AG09309 (cell line): ENCODE measurements around the gene DGKD.

Experiments used
- DNase-seq: peaks from one replicate; pipeline ENCODE4 v3.0.0-alpha.2; 2010; ENCODE audit warnings: low read depth
- H3K4me3 ChIP-seq: 2 replicates; pipeline ENCODE4 v1.5.1; 2011; ENCODE audit warnings: mild to moderate bottlenecking, low read depth, low read length, moderate library complexity; ENCODE audit not compliant: control insufficient read depth
- CTCF ChIP-seq: IDR thresholded peaks from 2 replicates; pipeline ENCODE4 v1.5.1; 2011; ENCODE audit warnings: mild to moderate bottlenecking, low read depth, low read length, inconsistent platforms; ENCODE audit not compliant: insufficient read depth, control insufficient read depth; ENCODE audit errors: missing control alignments

The DGKD gene

GRCh38 chr2:233380132-233380895 is 26.0 kb downstream of the DGKD start:
- no peak for DNase-seq
- TF ChIP-seq CTCF: no peak
- H3K4me3 ChIP-seq: no peak overlapping the region

DNA sequence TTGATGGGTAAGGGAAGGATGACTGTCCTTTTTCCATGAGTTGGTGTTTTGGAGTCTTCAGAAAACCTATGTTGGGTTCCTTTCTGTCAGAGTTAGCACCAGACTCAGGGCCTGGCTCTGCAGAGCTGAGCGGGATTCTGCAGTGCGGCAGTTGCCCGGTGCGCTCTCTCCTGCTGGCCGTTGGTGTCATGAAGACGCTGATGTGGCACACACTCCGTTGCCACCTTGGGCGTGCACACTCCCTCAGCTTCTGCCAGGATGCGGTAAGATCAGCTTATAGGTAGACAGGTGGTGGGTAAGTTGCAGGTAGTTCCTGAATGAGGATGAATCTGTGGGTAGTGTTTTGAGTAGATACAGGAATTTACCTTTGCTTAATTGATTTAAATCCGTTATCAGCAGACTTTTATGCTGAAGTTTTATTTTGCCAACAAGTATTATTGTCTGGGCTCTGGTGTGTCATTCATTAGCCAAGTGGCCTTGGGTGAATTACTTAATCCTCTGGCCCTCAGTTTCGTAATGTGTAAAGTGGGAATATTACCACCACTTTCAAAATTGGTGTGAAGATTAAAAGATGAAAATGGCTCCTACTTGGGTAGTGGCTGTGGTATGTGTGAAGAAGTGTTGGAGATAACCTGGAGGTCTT is 26.8 kb downstream of the DGKD start:
- TF ChIP-seq CTCF: no peak
- DNase-seq: no peak
- H3K4me3 ChIP-seq: no peak overlapping the region

DNA sequence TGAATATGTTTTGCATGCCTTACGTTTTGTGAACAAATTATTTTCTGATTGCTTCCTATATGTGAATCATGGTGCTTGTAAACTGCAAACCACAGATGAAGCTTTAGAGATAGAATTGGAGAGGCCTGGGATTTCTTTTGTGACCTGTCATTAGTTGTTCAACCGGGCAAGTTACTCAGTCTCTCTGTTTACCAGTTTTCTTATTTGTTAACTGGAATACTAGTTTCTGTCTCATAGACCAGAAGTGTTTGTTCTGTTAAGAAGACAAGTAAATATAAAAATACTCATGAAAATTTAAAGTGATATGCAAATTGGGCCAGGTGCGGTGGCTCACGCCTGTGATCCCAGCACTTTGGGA is 27.3 kb downstream of the DGKD start:
- H3K4me3 ChIP-seq: no peak overlapping the region
- no peak for DNase-seq
- no peak for TF ChIP-seq CTCF

DNA sequence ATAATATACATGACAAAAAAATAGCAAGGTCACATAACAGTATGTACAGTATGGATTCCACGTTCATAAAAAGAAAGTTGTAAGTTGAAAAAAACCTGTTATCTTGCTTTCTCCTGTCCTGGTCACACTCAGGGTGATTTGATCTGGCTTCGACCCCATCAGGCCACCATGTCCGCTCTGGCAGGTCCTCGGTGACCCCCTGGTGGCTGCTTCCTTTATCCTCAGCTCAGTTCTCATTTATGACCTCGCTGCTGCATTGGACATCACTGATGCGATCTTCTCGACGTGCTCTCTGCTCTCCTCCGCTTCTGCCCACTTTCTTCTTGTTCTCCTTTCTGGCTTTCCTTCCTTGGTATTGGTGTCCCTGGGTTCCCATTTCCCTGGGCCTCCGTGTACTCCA is 29.7 kb downstream of the DGKD start:
- TF ChIP-seq CTCF: no peak

DNA sequence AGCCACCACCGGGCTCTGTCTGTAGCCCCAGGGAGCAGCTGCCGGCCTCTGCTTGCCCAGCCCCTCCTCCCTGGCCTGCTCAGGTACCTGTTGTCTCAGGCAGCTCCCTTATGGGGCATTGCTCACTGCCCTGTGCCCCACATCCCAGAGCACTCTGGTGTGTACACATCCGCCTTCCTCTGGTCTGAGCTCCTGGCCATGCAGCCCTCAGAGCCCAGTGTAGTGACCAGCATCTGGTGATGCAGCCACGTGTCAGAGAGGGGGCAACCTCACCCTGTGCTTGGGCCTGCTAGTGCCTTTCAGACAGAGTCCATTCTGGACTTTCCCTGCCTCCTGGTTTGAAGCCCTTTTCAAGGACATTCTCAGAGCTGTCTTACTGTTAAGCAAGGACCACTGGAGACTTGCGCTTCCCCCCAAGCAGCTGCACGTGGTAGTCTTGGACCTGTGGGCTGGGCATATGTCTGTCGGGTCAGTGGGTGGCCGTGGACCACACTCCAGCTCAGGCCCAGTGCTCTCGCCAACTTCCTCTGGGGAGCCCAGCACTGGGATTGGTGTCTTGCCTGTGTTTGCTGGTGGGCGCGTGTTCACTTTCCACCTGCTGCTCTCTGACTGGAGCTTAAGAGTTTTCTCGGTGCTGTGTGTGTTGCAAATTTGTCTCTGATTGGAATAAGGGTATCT is 30.7 kb downstream of the DGKD start:
- no peak overlapping the region for H3K4me3 ChIP-seq
- TF ChIP-seq CTCF: no peak
- DNase-seq: no peak

More for the DNA sequence above, 29.7 kb downstream of the DGKD start:
- H3K4me3 ChIP-seq: no peak overlapping the region
- no peak for DNase-seq

DNA sequence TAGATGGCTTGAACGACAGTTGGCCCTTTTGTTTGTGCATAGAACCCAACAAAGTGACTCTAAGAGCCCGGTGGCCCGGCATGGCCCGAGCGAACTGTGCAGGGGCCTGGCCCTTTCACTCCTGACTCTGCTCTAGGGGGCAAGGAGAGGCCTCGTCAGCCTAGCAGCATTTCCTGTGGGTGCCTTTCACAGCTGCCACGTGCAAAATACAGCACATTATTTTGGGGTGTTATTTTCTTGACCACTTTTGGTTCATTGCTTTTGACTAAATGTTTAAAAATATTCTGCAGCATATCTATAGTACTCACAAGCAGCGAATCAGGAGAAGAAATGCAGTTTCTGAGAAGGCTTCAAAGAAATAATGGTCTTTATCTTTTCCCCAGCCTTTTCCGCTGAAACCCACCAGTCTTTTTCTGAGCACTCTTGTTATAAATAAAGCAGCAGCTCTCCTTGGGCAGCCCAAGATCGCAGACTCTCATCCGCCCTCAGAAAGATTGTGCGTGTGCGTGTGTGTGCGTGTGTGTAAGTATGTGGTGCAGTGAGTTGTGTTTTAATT is 31.3 kb downstream of the DGKD start:
- no peak for TF ChIP-seq CTCF
- DNase-seq: no peak
- H3K4me3 ChIP-seq: no peak overlapping the region
